K562 (cell line): ENCODE results near the gene SPRY4. TPM values are rescaled to one million over a fixed set of nuclear protein-coding genes. Genes with fewer than 3 reads are reported as not detected.

Experiments used
- BACH1 ChIP-seq: fragments of 200-800 bp; sonication (Bioruptor generic); IDR thresholded peaks from 2 replicates; pipeline ENCODE4 v1.6.1; 2016; ENCODE audit warnings: missing genetic modification characterization, missing compliant biosample characterization
- CBFA2T2 ChIP-seq: fragments of 450-650 bp; conservative IDR thresholded peaks from 2 replicates; pipeline ENCODE4 v1.6.1; 2017; ENCODE audit warnings: mild to moderate bottlenecking
- ETV1 ChIP-seq: fragments of 450-650 bp; conservative IDR thresholded peaks from 2 replicates; pipeline ENCODE4 v1.6.1; 2016; ENCODE audit warnings: missing genetic modification characterization, control low read depth, low read depth, missing compliant biosample characterization
- POLR2H ChIP-seq: IDR thresholded peaks from 2 replicates; pipeline ENCODE4 v1.6.1; 2016; ENCODE audit warnings: missing genetic modification characterization, low read depth, mild to moderate bottlenecking, control low read depth, missing compliant biosample characterization, moderate library complexity
- ZNF175 ChIP-seq: fragments of 200-800 bp; sonication (Bioruptor generic); IDR thresholded peaks from 2 replicates; pipeline ENCODE4 v1.6.1; 2016; ENCODE audit warnings: low read depth, mild to moderate bottlenecking, missing genetic modification characterization, missing compliant biosample characterization
- ZNF197 ChIP-seq: fragments of 200-800 bp; sonication (Bioruptor generic); IDR thresholded peaks from 2 replicates; pipeline ENCODE4 v1.6.1; 2016; ENCODE audit warnings: low read depth, missing genetic modification characterization, missing compliant biosample characterization
- ZNF239 ChIP-seq: fragments of 250-450 bp; sonication (Bioruptor Pico); IDR thresholded peaks from 2 replicates; pipeline ENCODE4 v1.4.0; 2020; ENCODE audit warnings: mild to moderate bottlenecking
- ZNF589 ChIP-seq: fragments of 200-800 bp; sonication (Bioruptor generic); IDR thresholded peaks from 2 replicates; pipeline ENCODE4 v1.6.1; 2016; ENCODE audit warnings: low read depth, missing genetic modification characterization, missing compliant biosample characterization
- polyA plus RNA-seq, 8 experiments: library from polyadenylated mRNA; depleted of rRNA in 4 of 8; stranded (reverse) in 5 of 8; unstranded in 3 of 8; fragments of >200 nt; fragmentation: Nextera tagmentation in 2 of 8; fragmentation: Illumina TruSeq in 1 of 8; extraction: Ambion mirVana in 2 of 8; extraction: Trizol in 1 of 8; gene quantifications; 2 replicates each; pipeline versions ENCODE4 v1.2.1 to v1.2.3, GENCODE V29; 2011 to 2014; ENCODE audit warnings: inconsistent platforms in 1 of 8, missing spikeins in 1 of 8
- total RNA-seq, 7 experiments: library from RNA; depleted of rRNA in 6 of 7; stranded (reverse); fragments of >200 nt in 6 of 7; fragmentation: Illumina TruSeq in 2 of 7; extraction: Trizol in 2 of 7; gene quantifications; 2 replicates each; pipeline versions ENCODE4 v1.2.1 to v1.2.3, GENCODE V29; 2011 to 2021; ENCODE audit warnings: low replicate concordance in 1 of 7
- TF ChIP-seq, protein P1 (sequence below): fragments of 450-650 bp; IDR thresholded peaks from 2 replicates; pipeline ENCODE4 v1.6.1; 2017; ENCODE audit warnings: antibody characterized with exemption, mild to moderate bottlenecking
- TF ChIP-seq, protein P2 (sequence below): IDR thresholded peaks from 2 replicates; pipeline ENCODE4 v1.6.1; 2011; ENCODE audit not compliant: insufficient read length; ENCODE audit errors: extremely low read depth
- TF ChIP-seq, protein P3 (sequence below): fragments of 450-650 bp; IDR thresholded peaks from 2 replicates; pipeline ENCODE4 v1.6.1; 2016; ENCODE audit warnings: mild to moderate bottlenecking, moderate library complexity

The SPRY4 gene
- total and polyA plus RNA-seq, 9 of the 15 experiments (the other 6 are each of a cell fraction or from before 2014, with no cell fraction given), result 2.6 to 24.2 (median 9.5) TPM

DNA sequence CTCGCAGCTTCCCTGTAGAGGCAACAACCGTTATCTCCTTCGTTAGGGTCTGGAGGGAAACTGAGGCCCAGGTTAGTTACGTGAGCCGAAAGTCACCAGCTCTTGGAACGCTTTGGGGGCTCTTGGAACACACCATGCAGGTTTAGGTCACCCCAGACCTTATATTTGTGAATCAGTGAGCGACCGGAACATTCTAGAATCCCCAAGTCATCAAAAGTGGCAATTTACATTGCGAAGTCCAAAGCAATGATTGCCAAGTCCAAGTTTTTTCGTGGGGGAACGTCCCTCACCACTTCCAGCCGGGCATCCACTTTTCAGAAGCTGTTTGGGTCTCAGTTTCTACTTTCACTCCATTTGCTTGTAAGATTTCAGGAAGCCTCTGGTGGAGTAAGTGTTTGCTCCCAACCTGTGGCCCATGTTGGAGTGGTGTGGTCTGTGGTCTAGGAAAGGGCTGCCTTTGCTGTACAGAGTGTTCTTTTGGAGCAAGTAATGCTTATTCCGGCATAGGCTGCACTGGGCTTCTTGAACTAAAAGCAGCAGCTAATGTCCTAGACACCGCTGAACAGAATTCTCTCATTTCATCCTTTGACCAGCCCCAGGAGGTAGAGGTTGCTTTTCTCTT lies 32.8 kb upstream of the SPRY4 start (continued):
- TF ChIP-seq, protein P1, sequence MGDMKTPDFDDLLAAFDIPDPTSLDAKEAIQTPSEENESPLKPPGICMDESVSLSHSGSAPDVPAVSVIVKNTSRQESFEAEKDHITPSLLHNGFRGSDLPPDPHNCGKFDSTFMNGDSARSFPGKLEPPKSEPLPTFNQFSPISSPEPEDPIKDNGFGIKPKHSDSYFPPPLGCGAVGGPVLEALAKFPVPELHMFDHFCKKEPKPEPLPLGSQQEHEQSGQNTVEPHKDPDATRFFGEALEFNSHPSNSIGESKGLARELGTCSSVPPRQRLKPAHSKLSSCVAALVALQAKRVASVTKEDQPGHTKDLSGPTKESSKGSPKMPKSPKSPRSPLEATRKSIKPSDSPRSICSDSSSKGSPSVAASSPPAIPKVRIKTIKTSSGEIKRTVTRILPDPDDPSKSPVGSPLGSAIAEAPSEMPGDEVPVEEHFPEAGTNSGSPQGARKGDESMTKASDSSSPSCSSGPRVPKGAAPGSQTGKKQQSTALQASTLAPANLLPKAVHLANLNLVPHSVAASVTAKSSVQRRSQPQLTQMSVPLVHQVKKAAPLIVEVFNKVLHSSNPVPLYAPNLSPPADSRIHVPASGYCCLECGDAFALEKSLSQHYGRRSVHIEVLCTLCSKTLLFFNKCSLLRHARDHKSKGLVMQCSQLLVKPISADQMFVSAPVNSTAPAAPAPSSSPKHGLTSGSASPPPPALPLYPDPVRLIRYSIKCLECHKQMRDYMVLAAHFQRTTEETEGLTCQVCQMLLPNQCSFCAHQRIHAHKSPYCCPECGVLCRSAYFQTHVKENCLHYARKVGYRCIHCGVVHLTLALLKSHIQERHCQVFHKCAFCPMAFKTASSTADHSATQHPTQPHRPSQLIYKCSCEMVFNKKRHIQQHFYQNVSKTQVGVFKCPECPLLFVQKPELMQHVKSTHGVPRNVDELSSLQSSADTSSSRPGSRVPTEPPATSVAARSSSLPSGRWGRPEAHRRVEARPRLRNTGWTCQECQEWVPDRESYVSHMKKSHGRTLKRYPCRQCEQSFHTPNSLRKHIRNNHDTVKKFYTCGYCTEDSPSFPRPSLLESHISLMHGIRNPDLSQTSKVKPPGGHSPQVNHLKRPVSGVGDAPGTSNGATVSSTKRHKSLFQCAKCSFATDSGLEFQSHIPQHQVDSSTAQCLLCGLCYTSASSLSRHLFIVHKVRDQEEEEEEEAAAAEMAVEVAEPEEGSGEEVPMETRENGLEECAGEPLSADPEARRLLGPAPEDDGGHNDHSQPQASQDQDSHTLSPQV, result peak; percentile 70
- TF ChIP-seq ZNF175 (CRISPR knock-in tag), result peak; percentile 74
- TF ChIP-seq ZNF197 (CRISPR knock-in tag), result no peak
- TF ChIP-seq BACH1, result peak; percentile 68; the same call in 1 of the 2 replicates
- TF ChIP-seq, protein P2, sequence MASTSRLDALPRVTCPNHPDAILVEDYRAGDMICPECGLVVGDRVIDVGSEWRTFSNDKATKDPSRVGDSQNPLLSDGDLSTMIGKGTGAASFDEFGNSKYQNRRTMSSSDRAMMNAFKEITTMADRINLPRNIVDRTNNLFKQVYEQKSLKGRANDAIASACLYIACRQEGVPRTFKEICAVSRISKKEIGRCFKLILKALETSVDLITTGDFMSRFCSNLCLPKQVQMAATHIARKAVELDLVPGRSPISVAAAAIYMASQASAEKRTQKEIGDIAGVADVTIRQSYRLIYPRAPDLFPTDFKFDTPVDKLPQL, result no peak
- peak; percentile 59; the same call in 1 of the 2 replicates for TF ChIP-seq ZNF589 (CRISPR knock-in tag)
- TF ChIP-seq POLR2H (tag), result peak; percentile 57
- no peak for TF ChIP-seq ZNF239
- TF ChIP-seq ETV1 (tag), result peak; percentile 25; the same call in 1 of the 2 replicates
- TF ChIP-seq, protein P3, sequence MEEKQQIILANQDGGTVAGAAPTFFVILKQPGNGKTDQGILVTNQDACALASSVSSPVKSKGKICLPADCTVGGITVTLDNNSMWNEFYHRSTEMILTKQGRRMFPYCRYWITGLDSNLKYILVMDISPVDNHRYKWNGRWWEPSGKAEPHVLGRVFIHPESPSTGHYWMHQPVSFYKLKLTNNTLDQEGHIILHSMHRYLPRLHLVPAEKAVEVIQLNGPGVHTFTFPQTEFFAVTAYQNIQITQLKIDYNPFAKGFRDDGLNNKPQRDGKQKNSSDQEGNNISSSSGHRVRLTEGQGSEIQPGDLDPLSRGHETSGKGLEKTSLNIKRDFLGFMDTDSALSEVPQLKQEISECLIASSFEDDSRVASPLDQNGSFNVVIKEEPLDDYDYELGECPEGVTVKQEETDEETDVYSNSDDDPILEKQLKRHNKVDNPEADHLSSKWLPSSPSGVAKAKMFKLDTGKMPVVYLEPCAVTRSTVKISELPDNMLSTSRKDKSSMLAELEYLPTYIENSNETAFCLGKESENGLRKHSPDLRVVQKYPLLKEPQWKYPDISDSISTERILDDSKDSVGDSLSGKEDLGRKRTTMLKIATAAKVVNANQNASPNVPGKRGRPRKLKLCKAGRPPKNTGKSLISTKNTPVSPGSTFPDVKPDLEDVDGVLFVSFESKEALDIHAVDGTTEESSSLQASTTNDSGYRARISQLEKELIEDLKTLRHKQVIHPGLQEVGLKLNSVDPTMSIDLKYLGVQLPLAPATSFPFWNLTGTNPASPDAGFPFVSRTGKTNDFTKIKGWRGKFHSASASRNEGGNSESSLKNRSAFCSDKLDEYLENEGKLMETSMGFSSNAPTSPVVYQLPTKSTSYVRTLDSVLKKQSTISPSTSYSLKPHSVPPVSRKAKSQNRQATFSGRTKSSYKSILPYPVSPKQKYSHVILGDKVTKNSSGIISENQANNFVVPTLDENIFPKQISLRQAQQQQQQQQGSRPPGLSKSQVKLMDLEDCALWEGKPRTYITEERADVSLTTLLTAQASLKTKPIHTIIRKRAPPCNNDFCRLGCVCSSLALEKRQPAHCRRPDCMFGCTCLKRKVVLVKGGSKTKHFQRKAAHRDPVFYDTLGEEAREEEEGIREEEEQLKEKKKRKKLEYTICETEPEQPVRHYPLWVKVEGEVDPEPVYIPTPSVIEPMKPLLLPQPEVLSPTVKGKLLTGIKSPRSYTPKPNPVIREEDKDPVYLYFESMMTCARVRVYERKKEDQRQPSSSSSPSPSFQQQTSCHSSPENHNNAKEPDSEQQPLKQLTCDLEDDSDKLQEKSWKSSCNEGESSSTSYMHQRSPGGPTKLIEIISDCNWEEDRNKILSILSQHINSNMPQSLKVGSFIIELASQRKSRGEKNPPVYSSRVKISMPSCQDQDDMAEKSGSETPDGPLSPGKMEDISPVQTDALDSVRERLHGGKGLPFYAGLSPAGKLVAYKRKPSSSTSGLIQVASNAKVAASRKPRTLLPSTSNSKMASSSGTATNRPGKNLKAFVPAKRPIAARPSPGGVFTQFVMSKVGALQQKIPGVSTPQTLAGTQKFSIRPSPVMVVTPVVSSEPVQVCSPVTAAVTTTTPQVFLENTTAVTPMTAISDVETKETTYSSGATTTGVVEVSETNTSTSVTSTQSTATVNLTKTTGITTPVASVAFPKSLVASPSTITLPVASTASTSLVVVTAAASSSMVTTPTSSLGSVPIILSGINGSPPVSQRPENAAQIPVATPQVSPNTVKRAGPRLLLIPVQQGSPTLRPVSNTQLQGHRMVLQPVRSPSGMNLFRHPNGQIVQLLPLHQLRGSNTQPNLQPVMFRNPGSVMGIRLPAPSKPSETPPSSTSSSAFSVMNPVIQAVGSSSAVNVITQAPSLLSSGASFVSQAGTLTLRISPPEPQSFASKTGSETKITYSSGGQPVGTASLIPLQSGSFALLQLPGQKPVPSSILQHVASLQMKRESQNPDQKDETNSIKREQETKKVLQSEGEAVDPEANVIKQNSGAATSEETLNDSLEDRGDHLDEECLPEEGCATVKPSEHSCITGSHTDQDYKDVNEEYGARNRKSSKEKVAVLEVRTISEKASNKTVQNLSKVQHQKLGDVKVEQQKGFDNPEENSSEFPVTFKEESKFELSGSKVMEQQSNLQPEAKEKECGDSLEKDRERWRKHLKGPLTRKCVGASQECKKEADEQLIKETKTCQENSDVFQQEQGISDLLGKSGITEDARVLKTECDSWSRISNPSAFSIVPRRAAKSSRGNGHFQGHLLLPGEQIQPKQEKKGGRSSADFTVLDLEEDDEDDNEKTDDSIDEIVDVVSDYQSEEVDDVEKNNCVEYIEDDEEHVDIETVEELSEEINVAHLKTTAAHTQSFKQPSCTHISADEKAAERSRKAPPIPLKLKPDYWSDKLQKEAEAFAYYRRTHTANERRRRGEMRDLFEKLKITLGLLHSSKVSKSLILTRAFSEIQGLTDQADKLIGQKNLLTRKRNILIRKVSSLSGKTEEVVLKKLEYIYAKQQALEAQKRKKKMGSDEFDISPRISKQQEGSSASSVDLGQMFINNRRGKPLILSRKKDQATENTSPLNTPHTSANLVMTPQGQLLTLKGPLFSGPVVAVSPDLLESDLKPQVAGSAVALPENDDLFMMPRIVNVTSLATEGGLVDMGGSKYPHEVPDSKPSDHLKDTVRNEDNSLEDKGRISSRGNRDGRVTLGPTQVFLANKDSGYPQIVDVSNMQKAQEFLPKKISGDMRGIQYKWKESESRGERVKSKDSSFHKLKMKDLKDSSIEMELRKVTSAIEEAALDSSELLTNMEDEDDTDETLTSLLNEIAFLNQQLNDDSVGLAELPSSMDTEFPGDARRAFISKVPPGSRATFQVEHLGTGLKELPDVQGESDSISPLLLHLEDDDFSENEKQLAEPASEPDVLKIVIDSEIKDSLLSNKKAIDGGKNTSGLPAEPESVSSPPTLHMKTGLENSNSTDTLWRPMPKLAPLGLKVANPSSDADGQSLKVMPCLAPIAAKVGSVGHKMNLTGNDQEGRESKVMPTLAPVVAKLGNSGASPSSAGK, result peak; percentile 48; the same call in 1 of the 2 replicates
- TF ChIP-seq CBFA2T2, result no peak
